H9 (cell line): ENCODE measurements around the gene MAPKAP1. TPM values are rescaled to one million over a fixed set of nuclear protein-coding genes. Genes with fewer than 3 reads are reported as not detected.

ENCODE experiments used
- DNase-seq: peaks from one replicate; pipeline ENCODE4 v3.0.0-alpha.2; 2017
- H2AFZ ChIP-seq: one replicate; pipeline ENCODE4 v1.6.1; 2013; ENCODE audit warnings: mild to moderate bottlenecking, low read length, control low read depth, moderate library complexity
- H2AK5ac ChIP-seq: 2 replicates; pipeline ENCODE4 v1.6.1; 2013; ENCODE audit warnings: low read length, control low read depth, mixed read lengths; ENCODE audit not compliant: insufficient read length
- H2BK120ac ChIP-seq: one replicate; pipeline ENCODE4 v1.6.1; 2013; ENCODE audit warnings: low read depth, mild to moderate bottlenecking, low read length, control low read depth, inconsistent platforms; ENCODE audit not compliant: poor library complexity, severe bottlenecking
- H2BK12ac ChIP-seq: 2 replicates; pipeline ENCODE4 v1.6.1; 2013; ENCODE audit warnings: low read length, control low read depth, mixed read lengths, low read depth; ENCODE audit not compliant: insufficient read length
- H2BK15ac ChIP-seq: 2 replicates; pipeline ENCODE4 v1.6.1; 2013; ENCODE audit warnings: low read depth, low read length, control low read depth
- H2BK20ac ChIP-seq: one replicate; pipeline ENCODE4 v1.6.1; 2013; ENCODE audit warnings: low read depth, mild to moderate bottlenecking, low read length, control low read depth, inconsistent platforms; ENCODE audit not compliant: poor library complexity, severe bottlenecking
- H2BK5ac ChIP-seq: 2 replicates; pipeline ENCODE4 v1.6.1; 2013; ENCODE audit warnings: low read length, control low read depth, mixed read lengths; ENCODE audit not compliant: insufficient read length
- H3K14ac ChIP-seq: 2 replicates; pipeline ENCODE4 v1.6.1; 2013; ENCODE audit warnings: low read length, control low read depth; ENCODE audit not compliant: insufficient read depth
- H3K18ac ChIP-seq: 2 replicates; pipeline ENCODE4 v1.6.1; 2013; ENCODE audit warnings: low read depth, mild to moderate bottlenecking, mixed read lengths, low read length, control low read depth; ENCODE audit not compliant: insufficient read length
- H3K23ac ChIP-seq: 2 replicates; pipeline ENCODE4 v1.6.1; 2013; ENCODE audit warnings: low read length, control low read depth, mixed read lengths, low read depth; ENCODE audit not compliant: insufficient read length
- H3K23me2 ChIP-seq: 2 replicates; pipeline ENCODE4 v1.6.1; 2013; ENCODE audit warnings: low read depth, mild to moderate bottlenecking, mixed read lengths, low read length, control low read depth; ENCODE audit not compliant: insufficient read length, poor library complexity, severe bottlenecking
- H3K27ac ChIP-seq: 2 replicates; pipeline ENCODE4 v1.5.1; 2013; ENCODE audit warnings: low read length, control low read depth, mixed read lengths, low read depth; ENCODE audit not compliant: insufficient read length
- H3K27me3 ChIP-seq: 2 replicates; pipeline ENCODE4 v1.6.1; 2013; ENCODE audit warnings: low read length, control low read depth, inconsistent platforms; ENCODE audit not compliant: insufficient read depth
- H3K4ac ChIP-seq: 2 replicates; pipeline ENCODE4 v1.6.1; 2013; ENCODE audit warnings: low read depth, mild to moderate bottlenecking, control low read depth, inconsistent platforms, low read length, moderate library complexity
- H3K4me1 ChIP-seq: 2 replicates; pipeline ENCODE4 v1.6.1; 2013; ENCODE audit warnings: low read length, control low read depth, inconsistent platforms; ENCODE audit not compliant: insufficient read depth
- H3K4me2 ChIP-seq: 2 replicates; pipeline ENCODE4 v1.6.1; 2013; ENCODE audit warnings: low read length, control low read depth, mixed read lengths; ENCODE audit not compliant: insufficient read length, insufficient read depth
- H3K56ac ChIP-seq: 2 replicates; pipeline ENCODE4 v1.6.1; 2013; ENCODE audit warnings: low read depth, mild to moderate bottlenecking, mixed read lengths, low read length, control low read depth; ENCODE audit not compliant: insufficient read length
- H3K79me1 ChIP-seq: 2 replicates; pipeline ENCODE4 v1.6.1; 2013; ENCODE audit warnings: low read depth, mild to moderate bottlenecking, moderate library complexity, low read length, control low read depth, inconsistent platforms; ENCODE audit not compliant: insufficient read depth, poor library complexity, severe bottlenecking
- H3K79me2 ChIP-seq: 2 replicates; pipeline ENCODE4 v1.6.1; 2013; ENCODE audit warnings: low read length, control low read depth, inconsistent platforms; ENCODE audit not compliant: insufficient read depth
- H3K9ac ChIP-seq: 2 replicates; pipeline ENCODE4 v1.6.1; 2013; ENCODE audit warnings: low read length, control low read depth, mixed read lengths; ENCODE audit not compliant: insufficient read length; ENCODE audit errors: extremely low read depth
- H3K9me3 ChIP-seq: one replicate; pipeline ENCODE4 v1.6.1; 2013; ENCODE audit warnings: low read depth, low read length, inconsistent platforms; ENCODE audit not compliant: control insufficient read depth
- H3T11ph ChIP-seq: one replicate; pipeline ENCODE4 v1.6.1; 2013; ENCODE audit warnings: mild to moderate bottlenecking, low read length, control low read depth, inconsistent platforms
- H4K20me1 ChIP-seq: one replicate; pipeline ENCODE4 v1.6.1; 2013; ENCODE audit not compliant: control insufficient read depth, insufficient read length, insufficient read depth
- H4K5ac ChIP-seq: 2 replicates; pipeline ENCODE4 v1.6.1; 2013; ENCODE audit warnings: low read depth, mild to moderate bottlenecking, mixed read lengths, low read length, control low read depth; ENCODE audit not compliant: insufficient read length
- H4K8ac ChIP-seq: replicated peaks from 2 replicates; pipeline ENCODE4 v1.6.1; 2013; ENCODE audit warnings: low read length, control low read depth, mixed read lengths, low read depth; ENCODE audit not compliant: insufficient read length
- H4K91ac ChIP-seq: 2 replicates; pipeline ENCODE4 v1.6.1; 2013; ENCODE audit warnings: low read depth, mild to moderate bottlenecking, moderate library complexity, mixed read lengths, low read length, control low read depth; ENCODE audit not compliant: insufficient read length
- H3K27ac Mint-ChIP-seq, 3 experiments: 2 replicates in 2 of 3; 3 replicates in 1 of 3; pipeline ENCODE4 v1.8.0; 2020 to 2021; ENCODE audit warnings: mixed read lengths in 3 of 3, mild to moderate bottlenecking in 1 of 3, moderate library complexity in 1 of 3
- H3K27me3 Mint-ChIP-seq: 2 replicates; pipeline ENCODE4 v1.8.0; 2021; ENCODE audit warnings: low read depth, mild to moderate bottlenecking, moderate library complexity, mixed read lengths
- H3K36me3 Mint-ChIP-seq, 3 experiments: 2 replicates in 2 of 3; 3 replicates in 1 of 3; pipeline ENCODE4 v1.8.0; 2020 to 2021; ENCODE audit warnings: low read depth in 3 of 3, mixed read lengths in 3 of 3; ENCODE audit not compliant: insufficient read depth in 1 of 3
- H3K4me1 Mint-ChIP-seq, 2 experiments: 2 replicates each; pipeline ENCODE4 v1.8.0; 2020; ENCODE audit warnings: mixed read lengths in 2 of 2
- H3K4me3 Mint-ChIP-seq, 2 experiments: 2 replicates in 1 of 2; 3 replicates in 1 of 2; pipeline ENCODE4 v1.8.0; 2020 to 2021; ENCODE audit warnings: mild to moderate bottlenecking in 2 of 2, mixed read lengths in 2 of 2, moderate library complexity in 1 of 2
- H3K9me3 Mint-ChIP-seq, 2 experiments: 2 replicates in 1 of 2; 3 replicates in 1 of 2; pipeline ENCODE4 v1.8.0; 2020; ENCODE audit warnings: mild to moderate bottlenecking in 2 of 2, mixed read lengths in 2 of 2, moderate library complexity in 1 of 2
- WGBS: extraction: QIAGEN DNeasy Blood & Tissue Kit; methylation state at CpG from one replicate; pipeline ENCODE4 v1.1.7; 2013; ENCODE audit warnings: missing lambda C conversion rate, low lambda C conversion rate, mixed read lengths; ENCODE audit not compliant: insufficient read length; ENCODE audit errors: extremely low coverage; 5-methylcytosine and 5-hydroxymethylcytosine counted together
- total RNA-seq: library from RNA; stranded (reverse); gene quantifications from 2 replicates; pipeline ENCODE4 v1.2.1, GENCODE V29; 2021
- TF ChIP-seq, protein P1 (sequence below): fragments of 200-600 bp; sonication (generic); conservative IDR thresholded peaks from 3 replicates; pipeline ENCODE4 v1.8.0; 2021; ENCODE audit warnings: antibody characterized with exemption, mild to moderate bottlenecking

Gene MAPKAP1
- total RNA-seq, 1 experiment from 2014 or later: 97.0 TPM

DNA sequence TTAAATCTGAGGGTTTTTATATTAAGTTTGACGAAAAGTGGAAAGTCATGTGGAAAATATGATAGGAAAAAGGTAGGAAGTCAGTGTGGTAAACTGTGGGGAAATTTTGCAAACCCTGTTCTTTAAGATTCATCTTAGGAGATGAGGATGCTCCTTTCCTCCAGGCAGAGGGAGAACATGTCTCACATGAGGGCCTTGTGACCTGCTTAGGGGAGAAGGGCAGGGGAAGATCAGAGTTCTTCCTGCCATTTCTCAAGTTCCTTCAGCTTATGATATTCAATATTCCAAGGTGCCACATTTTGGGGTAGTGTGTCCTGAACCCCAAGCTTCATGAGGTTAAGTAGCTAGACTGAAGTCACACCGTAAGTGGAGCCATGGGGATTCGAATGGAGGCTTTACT is 53.7 kb downstream of the MAPKAP1 start:
- Mint-ChIP-seq H3K4me1 (peaks cover 89 to 92% of the 10 kb centered on the region in 2 experiments), H3K27me3 (no peaks in the 10 kb centered on the region), H3K4me3 (no peak overlapping the region), H3K27ac (peak overlapping the region; percentile 25 to 99 (median 55)), H3K9me3 (no peaks in the 10 kb centered on the region), H3K36me3 (no peaks in the 10 kb centered on the region; a peak in 1 of 7 replicates)
- H3K79me2 ChIP-seq: no peaks in the 10 kb centered on the region; the same call in 1 of the 2 replicates
- H2AK5ac ChIP-seq: peak overlapping the region; percentile 28
- no peak overlapping the region for H3K23ac ChIP-seq
- no peak overlapping the region for H3K9ac ChIP-seq
- H2BK120ac ChIP-seq: no peak overlapping the region
- peak overlapping the region; percentile 42 for H3K27ac ChIP-seq
- H2BK5ac ChIP-seq: peak overlapping the region; percentile 85
- no peak overlapping the region for H3K4ac ChIP-seq
- DNase-seq: no peak
- TF ChIP-seq, protein P1, sequence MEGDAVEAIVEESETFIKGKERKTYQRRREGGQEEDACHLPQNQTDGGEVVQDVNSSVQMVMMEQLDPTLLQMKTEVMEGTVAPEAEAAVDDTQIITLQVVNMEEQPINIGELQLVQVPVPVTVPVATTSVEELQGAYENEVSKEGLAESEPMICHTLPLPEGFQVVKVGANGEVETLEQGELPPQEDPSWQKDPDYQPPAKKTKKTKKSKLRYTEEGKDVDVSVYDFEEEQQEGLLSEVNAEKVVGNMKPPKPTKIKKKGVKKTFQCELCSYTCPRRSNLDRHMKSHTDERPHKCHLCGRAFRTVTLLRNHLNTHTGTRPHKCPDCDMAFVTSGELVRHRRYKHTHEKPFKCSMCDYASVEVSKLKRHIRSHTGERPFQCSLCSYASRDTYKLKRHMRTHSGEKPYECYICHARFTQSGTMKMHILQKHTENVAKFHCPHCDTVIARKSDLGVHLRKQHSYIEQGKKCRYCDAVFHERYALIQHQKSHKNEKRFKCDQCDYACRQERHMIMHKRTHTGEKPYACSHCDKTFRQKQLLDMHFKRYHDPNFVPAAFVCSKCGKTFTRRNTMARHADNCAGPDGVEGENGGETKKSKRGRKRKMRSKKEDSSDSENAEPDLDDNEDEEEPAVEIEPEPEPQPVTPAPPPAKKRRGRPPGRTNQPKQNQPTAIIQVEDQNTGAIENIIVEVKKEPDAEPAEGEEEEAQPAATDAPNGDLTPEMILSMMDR: no peak
- H3K4me1 ChIP-seq: peaks cover 27% of the 10 kb centered on the region; the same call in 1 of the 2 replicates
- H3K18ac ChIP-seq: peak overlapping the region; percentile 7
- no peaks in the 10 kb centered on the region for H3K9me3 ChIP-seq
- no peaks in the 10 kb centered on the region for H4K20me1 ChIP-seq
- H2BK20ac ChIP-seq: no peak overlapping the region
- no peak overlapping the region for H3T11ph ChIP-seq
- no peak overlapping the region for H3K56ac ChIP-seq
- H2BK12ac ChIP-seq: peak overlapping the region; percentile 89
- no peak overlapping the region for H3K14ac ChIP-seq
- WGBS: 100% methylated on average over 1 of the region's 3 CpGs
- H2AFZ ChIP-seq: no peak overlapping the region
- H3K79me1 ChIP-seq: no peaks in the 10 kb centered on the region
- no peak overlapping the region for H4K91ac ChIP-seq
- no peak overlapping the region for H4K8ac ChIP-seq
- no peaks in the 10 kb centered on the region for H3K27me3 ChIP-seq
- H3K23me2 ChIP-seq: no peaks in the 10 kb centered on the region
- H3K4me2 ChIP-seq: no peak overlapping the region
- H4K5ac ChIP-seq: no peak overlapping the region
- H2BK15ac ChIP-seq: no peak overlapping the region; the same call in 1 of the 2 replicates
